Measurements from ENCODE around the gene NEDD4L.

The NEDD4L gene

DNA sequence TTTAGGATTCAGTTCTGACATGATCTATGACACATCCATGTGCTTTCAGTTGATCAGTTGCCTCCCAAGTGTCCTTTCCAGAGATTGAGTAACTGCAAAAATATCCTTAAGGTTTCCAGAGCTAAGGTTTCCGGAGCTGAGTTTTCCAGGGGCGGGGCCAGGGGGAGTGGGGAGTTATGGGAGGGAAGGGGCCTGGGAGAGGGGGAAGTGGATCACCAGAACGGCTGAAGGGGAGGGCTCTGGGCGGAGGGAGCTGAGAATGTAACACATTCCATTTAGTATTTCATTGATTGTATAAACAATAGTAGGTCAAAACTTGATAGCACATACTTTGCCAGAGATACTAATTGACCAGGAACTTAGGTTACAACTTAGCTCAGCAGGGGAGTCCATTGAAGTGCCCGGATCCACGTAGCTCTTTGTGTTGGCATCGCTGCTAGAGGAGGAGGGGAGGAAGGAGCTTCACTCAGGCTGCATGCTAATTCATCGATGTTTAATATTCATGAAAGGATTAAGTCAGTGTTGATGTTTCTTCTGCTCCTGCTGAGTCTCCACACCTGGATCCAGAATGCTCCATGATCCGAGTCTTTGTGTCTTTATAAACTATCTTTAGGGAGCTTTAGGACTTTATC lies 295.1 kb downstream of the NEDD4L start:
- H3K4me1 ChIP-seq (ENCODE audit: control insufficient read depth, insufficient read depth, low read length), result peaks cover 60% of the 10 kb centered on the region
- peaks cover 14% of the 10 kb centered on the region; the same call in 1 of the 2 replicates for H3K36me3 ChIP-seq (ENCODE audit: control insufficient read depth, insufficient read depth, low read length)
- H3K27me3 ChIP-seq (ENCODE audit: control insufficient read depth, insufficient read depth, low read length), result no peaks in the 10 kb centered on the region
- peak overlapping the region; percentile 5 for H3K27ac ChIP-seq (ENCODE audit: low read depth, low read length)
- no peaks in the 10 kb centered on the region for H3K9me3 ChIP-seq (ENCODE audit: control insufficient read depth, insufficient read depth, low read depth, low read length)
- H3K9ac ChIP-seq (ENCODE audit: low read length), result peak overlapping the region; percentile 55
- peak overlapping the region; percentile 68 for H3K4me3 ChIP-seq (ENCODE audit: low read depth, low read length)

DNA sequence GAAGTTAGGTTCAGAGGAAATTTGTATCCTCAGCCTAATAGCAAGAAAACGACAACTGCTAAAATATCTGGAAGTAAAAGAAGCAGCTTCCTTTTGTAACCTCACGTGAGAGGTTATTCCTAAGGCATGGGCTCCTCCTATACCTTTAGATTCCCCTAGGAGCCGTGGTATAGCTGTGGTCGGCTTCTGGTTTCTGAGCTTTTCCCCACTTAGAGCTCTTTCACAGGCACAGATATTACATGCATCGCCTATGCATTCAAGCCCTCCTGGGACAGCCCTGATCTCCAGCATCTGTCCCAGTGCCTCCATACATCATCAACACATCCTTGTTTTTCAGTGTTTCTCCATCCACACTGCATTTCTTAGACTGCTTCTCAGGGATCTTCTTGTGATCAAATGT lies 295.9 kb downstream of the NEDD4L start:
- peaks cover 67% of the 10 kb centered on the region for H3K4me1 ChIP-seq (ENCODE audit: control insufficient read depth, insufficient read depth, low read length)
- no peak overlapping the region for H3K4me3 ChIP-seq (ENCODE audit: low read depth, low read length)
- H3K27me3 ChIP-seq (ENCODE audit: control insufficient read depth, insufficient read depth, low read length), result no peaks in the 10 kb centered on the region
- no peak overlapping the region for H3K9ac ChIP-seq (ENCODE audit: low read length)
- H3K9me3 ChIP-seq (ENCODE audit: control insufficient read depth, insufficient read depth, low read depth, low read length), result no peaks in the 10 kb centered on the region
- peaks cover 11% of the 10 kb centered on the region; the same call in 1 of the 2 replicates for H3K36me3 ChIP-seq (ENCODE audit: control insufficient read depth, insufficient read depth, low read length)
- H3K27ac ChIP-seq (ENCODE audit: low read depth, low read length), result peak overlapping the region; percentile 5; the same call in 1 of the 2 replicates

DNA sequence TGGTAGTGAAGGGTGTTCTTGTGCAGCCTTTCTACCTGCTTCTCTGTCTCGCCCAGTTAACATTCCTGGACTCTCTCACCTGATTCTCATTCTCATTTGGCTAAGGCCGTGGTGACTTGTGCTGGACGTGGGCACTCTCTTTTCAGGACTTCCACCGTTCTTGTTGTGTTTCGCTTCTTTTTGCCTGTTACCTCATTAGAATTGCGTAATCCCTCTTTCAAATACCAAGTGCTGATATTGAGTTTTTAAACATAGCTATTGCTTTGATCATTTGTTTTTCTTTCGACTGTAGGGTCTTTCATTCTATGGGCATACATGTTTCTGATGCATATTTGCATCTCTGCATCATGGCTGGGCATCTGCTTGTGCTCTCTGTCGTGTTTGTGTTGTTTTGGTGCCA lies 297.9 kb downstream of the NEDD4L start:
- peaks cover 71% of the 10 kb centered on the region for H3K4me1 ChIP-seq (ENCODE audit: control insufficient read depth, insufficient read depth, low read length)
- H3K27ac ChIP-seq (ENCODE audit: low read depth, low read length), result no peak overlapping the region

DNA sequence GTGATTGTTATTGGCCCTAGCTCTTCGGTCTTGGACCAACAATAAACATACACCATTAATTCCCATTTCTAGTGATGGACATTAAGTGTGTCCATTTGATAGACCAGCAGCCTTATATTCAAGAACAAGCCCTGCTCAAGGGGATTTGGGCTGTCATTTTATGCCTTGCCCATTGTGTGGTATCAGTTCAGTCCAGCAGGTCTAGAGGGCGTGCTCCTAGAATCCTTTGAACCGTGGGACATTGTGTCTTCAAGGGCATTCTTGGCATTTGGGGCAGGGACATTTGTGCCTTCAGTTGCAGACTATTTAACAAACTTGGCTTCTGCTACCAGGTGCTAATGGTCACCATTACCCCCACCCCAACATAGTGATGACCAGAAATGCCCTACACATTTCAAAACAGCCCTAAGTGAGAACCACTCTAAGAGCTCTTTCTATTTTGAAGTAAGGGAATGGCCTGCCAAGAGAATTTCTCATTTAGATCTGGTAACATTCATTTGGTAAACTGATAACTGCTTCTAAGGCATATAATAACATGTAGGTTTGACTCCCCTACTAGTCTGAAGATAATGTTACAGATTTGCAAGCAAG lies 300.1 kb downstream of the NEDD4L start:
- Histone ChIP-seq H3K27me3 (ENCODE audit: control insufficient read depth, insufficient read depth, low read length) (no peaks in the 10 kb centered on the region), H3K4me1 (ENCODE audit: control insufficient read depth, insufficient read depth, low read length) (peaks cover 53% of the 10 kb centered on the region), H3K27ac (ENCODE audit: low read depth, low read length) (peak overlapping the region; percentile 83; the same call in 1 of the 2 replicates), H3K9ac (ENCODE audit: low read length) (no peak overlapping the region), H3K36me3 (ENCODE audit: control insufficient read depth, insufficient read depth, low read length) (peaks cover 12% of the 10 kb centered on the region), H3K9me3 (ENCODE audit: control insufficient read depth, insufficient read depth, low read depth, low read length) (no peaks in the 10 kb centered on the region), H3K4me3 (ENCODE audit: low read depth, low read length) (no peak overlapping the region)

More for the DNA sequence above, 297.9 kb downstream of the NEDD4L start:
- Histone ChIP-seq H3K9me3 (ENCODE audit: control insufficient read depth, insufficient read depth, low read depth, low read length) (no peaks in the 10 kb centered on the region), H3K4me3 (ENCODE audit: low read depth, low read length) (no peak overlapping the region), H3K27me3 (ENCODE audit: control insufficient read depth, insufficient read depth, low read length) (no peaks in the 10 kb centered on the region), H3K9ac (ENCODE audit: low read length) (no peak overlapping the region), H3K36me3 (ENCODE audit: control insufficient read depth, insufficient read depth, low read length) (peaks cover 9% of the 10 kb centered on the region; the same call in 1 of the 2 replicates)

DNA sequence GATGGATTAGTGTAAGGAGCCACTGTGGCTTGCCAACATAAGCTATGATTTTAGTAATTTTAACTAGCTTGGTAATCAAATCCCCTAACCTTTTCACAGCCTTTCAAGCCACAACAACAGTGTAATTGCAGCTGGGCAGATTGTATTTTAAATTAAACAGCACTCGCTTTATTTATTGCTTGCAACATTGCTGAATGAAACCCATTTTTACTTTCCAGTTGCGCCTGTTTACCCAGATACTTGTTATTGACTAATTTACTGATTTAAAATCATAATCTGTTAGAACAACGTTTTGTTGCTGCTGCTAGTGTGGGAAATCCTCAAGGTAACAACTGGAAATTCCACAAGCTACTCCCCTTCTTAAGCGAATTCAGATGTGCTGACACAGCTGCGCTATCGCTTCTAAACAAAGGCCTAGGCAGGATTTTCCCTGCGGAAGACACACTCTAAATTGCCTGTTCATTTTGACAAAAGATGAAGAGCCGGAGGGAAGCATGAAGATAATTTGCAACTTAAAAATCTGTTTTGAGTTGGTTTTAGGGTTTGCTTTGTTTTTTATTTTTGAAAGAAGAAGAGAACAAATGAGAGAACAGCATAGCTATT lies 300.9 kb downstream of the NEDD4L start:
- peaks cover 45% of the 10 kb centered on the region for H3K4me1 ChIP-seq (ENCODE audit: control insufficient read depth, insufficient read depth, low read length)
- H3K27ac ChIP-seq (ENCODE audit: low read depth, low read length), result peak overlapping the region; percentile 83
- H3K9ac ChIP-seq (ENCODE audit: low read length), result no peak overlapping the region
- peaks cover 20% of the 10 kb centered on the region for H3K36me3 ChIP-seq (ENCODE audit: control insufficient read depth, insufficient read depth, low read length)
- H3K9me3 ChIP-seq (ENCODE audit: control insufficient read depth, insufficient read depth, low read depth, low read length), result no peaks in the 10 kb centered on the region
- no peak overlapping the region for H3K4me3 ChIP-seq (ENCODE audit: low read depth, low read length)
- H3K27me3 ChIP-seq (ENCODE audit: control insufficient read depth, insufficient read depth, low read length), result no peaks in the 10 kb centered on the region

DNA sequence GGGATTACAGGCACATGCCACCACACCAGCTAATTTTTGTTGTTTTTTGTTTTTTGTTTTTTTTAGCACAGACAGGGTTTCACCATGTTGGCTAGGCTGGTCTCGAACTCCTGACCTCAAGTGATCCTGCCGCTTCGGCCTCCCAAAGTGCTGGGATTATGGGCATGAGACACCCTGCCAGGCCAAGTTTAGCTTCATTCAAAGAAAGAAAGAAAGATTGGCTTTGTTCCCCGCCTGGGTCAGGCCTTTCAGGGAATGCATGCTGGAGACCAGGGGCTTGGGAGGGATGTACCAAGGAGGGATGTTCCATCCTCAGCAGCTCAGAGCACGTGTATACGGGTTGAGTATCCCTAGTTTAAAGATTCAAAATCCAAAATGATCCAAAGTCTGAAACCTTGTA lies 301.8 kb downstream of the NEDD4L start:
- H3K9me3 ChIP-seq (ENCODE audit: control insufficient read depth, insufficient read depth, low read depth, low read length), result no peaks in the 10 kb centered on the region
- peaks cover 39% of the 10 kb centered on the region for H3K4me1 ChIP-seq (ENCODE audit: control insufficient read depth, insufficient read depth, low read length)
- H3K27ac ChIP-seq (ENCODE audit: low read depth, low read length), result no peak overlapping the region
- no peak overlapping the region for H3K4me3 ChIP-seq (ENCODE audit: low read depth, low read length)
- peaks cover 26% of the 10 kb centered on the region for H3K36me3 ChIP-seq (ENCODE audit: control insufficient read depth, insufficient read depth, low read length)
- H3K9ac ChIP-seq (ENCODE audit: low read length), result no peak overlapping the region
- H3K27me3 ChIP-seq (ENCODE audit: control insufficient read depth, insufficient read depth, low read length), result no peaks in the 10 kb centered on the region

DNA sequence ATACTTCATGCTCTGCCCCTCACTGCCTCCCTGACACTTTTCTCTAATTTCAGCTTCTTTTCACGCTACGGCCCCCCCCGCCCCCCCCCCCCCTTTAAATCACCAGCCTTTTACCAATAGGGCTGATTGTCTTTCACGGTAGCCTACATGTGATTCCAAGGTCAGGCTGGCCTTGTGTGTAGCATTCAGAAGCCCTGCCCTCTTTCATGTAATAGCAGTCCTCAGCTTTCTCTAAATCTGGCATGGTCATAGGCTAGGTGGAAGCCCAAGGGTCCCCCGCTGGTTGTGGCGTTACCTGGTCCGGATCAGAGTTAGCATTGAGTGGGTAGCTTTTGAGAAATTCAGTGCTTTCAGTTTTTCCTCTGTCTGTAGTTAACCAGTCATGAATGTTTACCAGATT lies 303.1 kb downstream of the NEDD4L start:
- Histone ChIP-seq H3K27me3 (ENCODE audit: control insufficient read depth, insufficient read depth, low read length) (no peaks in the 10 kb centered on the region), H3K27ac (ENCODE audit: low read depth, low read length) (no peak overlapping the region), H3K9me3 (ENCODE audit: control insufficient read depth, insufficient read depth, low read depth, low read length) (no peaks in the 10 kb centered on the region), H3K4me1 (ENCODE audit: control insufficient read depth, insufficient read depth, low read length) (peaks cover 30% of the 10 kb centered on the region), H3K4me3 (ENCODE audit: low read depth, low read length) (no peak overlapping the region), H3K9ac (ENCODE audit: low read length) (no peak overlapping the region), H3K36me3 (ENCODE audit: control insufficient read depth, insufficient read depth, low read length) (peaks cover 29% of the 10 kb centered on the region)

DNA sequence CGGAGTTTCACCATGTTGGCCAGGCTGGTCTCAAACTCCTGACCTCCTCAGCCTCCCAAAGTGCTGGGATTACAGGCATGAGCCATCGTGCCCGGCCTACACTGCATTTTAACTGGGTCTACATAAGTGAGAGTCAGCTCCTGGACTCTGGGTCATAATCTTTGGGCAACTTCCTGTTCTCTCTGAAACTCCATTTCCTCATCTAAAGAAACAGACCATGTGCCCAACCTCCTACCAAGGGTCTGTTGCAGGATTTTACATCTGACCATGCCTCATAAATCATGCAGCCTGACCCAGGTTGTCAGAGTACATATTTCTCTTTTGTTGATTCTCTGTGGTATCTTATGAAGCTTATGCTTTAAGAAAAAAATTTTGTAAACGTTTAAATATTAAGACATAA lies 304.5 kb downstream of the NEDD4L start:
- Histone ChIP-seq H3K4me1 (ENCODE audit: control insufficient read depth, insufficient read depth, low read length) (peaks cover 24% of the 10 kb centered on the region), H3K4me3 (ENCODE audit: low read depth, low read length) (no peak overlapping the region), H3K27me3 (ENCODE audit: control insufficient read depth, insufficient read depth, low read length) (no peaks in the 10 kb centered on the region), H3K36me3 (ENCODE audit: control insufficient read depth, insufficient read depth, low read length) (peaks cover 31% of the 10 kb centered on the region), H3K9me3 (ENCODE audit: control insufficient read depth, insufficient read depth, low read depth, low read length) (no peaks in the 10 kb centered on the region), H3K9ac (ENCODE audit: low read length) (no peak overlapping the region), H3K27ac (ENCODE audit: low read depth, low read length) (no peak overlapping the region)

DNA sequence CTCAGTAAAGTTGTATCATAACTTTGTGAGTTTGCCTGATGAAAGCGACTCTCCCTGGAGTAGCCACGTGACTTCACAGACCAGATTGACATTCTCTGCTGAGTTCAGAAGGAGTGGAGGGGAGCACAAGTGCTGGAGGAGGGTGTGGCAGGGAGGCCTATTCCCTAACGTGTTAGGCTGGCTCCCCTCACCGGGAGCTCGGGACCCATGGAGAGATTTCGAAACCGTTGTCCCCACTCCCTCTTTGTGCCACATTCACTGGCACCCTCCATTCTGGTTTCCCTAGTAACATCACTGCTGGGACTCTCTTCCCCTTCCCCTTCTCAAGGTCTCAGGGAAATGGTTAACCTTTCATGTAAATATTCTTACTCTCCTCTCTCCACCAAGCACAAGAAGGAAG lies 304.9 kb downstream of the NEDD4L start:
- H3K27ac ChIP-seq (ENCODE audit: low read depth, low read length), result no peak overlapping the region
- peaks cover 36% of the 10 kb centered on the region for H3K36me3 ChIP-seq (ENCODE audit: control insufficient read depth, insufficient read depth, low read length)
- no peak overlapping the region for H3K4me3 ChIP-seq (ENCODE audit: low read depth, low read length)

DNA sequence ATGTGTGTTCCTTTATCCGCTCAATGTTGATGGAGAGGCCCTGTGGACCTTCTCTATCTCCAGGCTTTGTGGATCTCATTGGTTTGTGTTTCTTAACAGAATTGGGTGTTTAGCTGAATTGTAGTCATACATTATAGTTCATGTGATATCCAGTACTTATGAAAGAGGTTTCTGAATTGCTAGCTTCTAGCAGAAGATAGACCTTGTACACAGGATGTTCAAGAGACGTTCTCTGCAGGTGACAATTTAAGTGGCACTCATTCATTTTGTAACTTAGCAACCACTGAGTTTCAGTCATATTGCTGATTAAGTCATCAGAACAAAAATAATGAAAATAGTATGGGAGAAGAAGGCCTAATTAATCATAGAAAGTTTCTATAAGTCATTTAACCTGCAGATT lies 305.6 kb downstream of the NEDD4L start:
- no peak overlapping the region for H3K9ac ChIP-seq (ENCODE audit: low read length)
- no peaks in the 10 kb centered on the region for H3K27me3 ChIP-seq (ENCODE audit: control insufficient read depth, insufficient read depth, low read length)
- peaks cover 36% of the 10 kb centered on the region for H3K36me3 ChIP-seq (ENCODE audit: control insufficient read depth, insufficient read depth, low read length)
- H3K9me3 ChIP-seq (ENCODE audit: control insufficient read depth, insufficient read depth, low read depth, low read length), result no peaks in the 10 kb centered on the region
- H3K4me1 ChIP-seq (ENCODE audit: control insufficient read depth, insufficient read depth, low read length), result peaks cover 18% of the 10 kb centered on the region
- no peak overlapping the region for H3K27ac ChIP-seq (ENCODE audit: low read depth, low read length)
- no peak overlapping the region for H3K4me3 ChIP-seq (ENCODE audit: low read depth, low read length)

More for the DNA sequence above, 304.9 kb downstream of the NEDD4L start:
- Histone ChIP-seq H3K9me3 (ENCODE audit: control insufficient read depth, insufficient read depth, low read depth, low read length) (no peaks in the 10 kb centered on the region), H3K27me3 (ENCODE audit: control insufficient read depth, insufficient read depth, low read length) (no peaks in the 10 kb centered on the region), H3K9ac (ENCODE audit: low read length) (no peak overlapping the region), H3K4me1 (ENCODE audit: control insufficient read depth, insufficient read depth, low read length) (peaks cover 22% of the 10 kb centered on the region)

DNA sequence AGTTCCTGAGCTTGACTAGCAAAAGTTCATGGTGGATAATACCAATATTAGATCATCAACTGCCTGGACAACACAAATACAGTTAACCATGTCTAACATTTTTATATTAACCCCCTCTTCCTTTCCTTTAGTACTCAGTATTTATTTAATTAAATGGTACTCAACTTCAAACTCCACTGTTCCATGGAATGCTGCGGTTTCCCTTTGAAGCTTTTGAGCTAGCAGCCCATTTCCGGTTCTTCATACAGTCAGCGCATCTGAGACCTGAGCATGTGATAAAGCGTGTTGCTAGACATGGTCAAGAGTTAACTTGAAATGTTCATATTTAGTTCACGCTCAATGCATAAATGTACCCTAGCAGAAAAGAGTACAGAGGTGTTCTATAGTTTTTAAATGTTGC lies 306.5 kb downstream of the NEDD4L start:
- H3K4me1 ChIP-seq (ENCODE audit: control insufficient read depth, insufficient read depth, low read length), result peaks cover 15% of the 10 kb centered on the region
- no peak overlapping the region for H3K27ac ChIP-seq (ENCODE audit: low read depth, low read length)
- H3K36me3 ChIP-seq (ENCODE audit: control insufficient read depth, insufficient read depth, low read length), result peaks cover 36% of the 10 kb centered on the region
- H3K9me3 ChIP-seq (ENCODE audit: control insufficient read depth, insufficient read depth, low read depth, low read length), result no peaks in the 10 kb centered on the region
- no peaks in the 10 kb centered on the region for H3K27me3 ChIP-seq (ENCODE audit: control insufficient read depth, insufficient read depth, low read length)
- H3K4me3 ChIP-seq (ENCODE audit: low read depth, low read length), result no peak overlapping the region
- no peak overlapping the region for H3K9ac ChIP-seq (ENCODE audit: low read length)

Data from HUES6 (cell line).